Transverse colon (tissue), 4 donors: Measurements from ENCODE around the gene CCBE1.

Experiments
- EP300 ChIP-seq: sonication (generic); formaldehyde crosslinking; IDR thresholded peaks from one replicate; pipeline ENCODE4 v1.6.1; 2017; ENCODE audit warnings: antibody characterized with exemption, low read depth
- POLR2A ChIP-seq: fragments of 450-650 bp; IDR thresholded peaks from one replicate; pipeline ENCODE4 v1.6.1; 2016; ENCODE audit warnings: antibody characterized with exemption, mild to moderate bottlenecking, moderate library complexity
- POLR2AphosphoS5 ChIP-seq, 3 donors: sonication (generic); formaldehyde crosslinking; IDR thresholded peaks; one replicate each; pipeline ENCODE4 v1.6.1; 2016; ENCODE audit warnings: antibody characterized with exemption in 3 of 3
- TF ChIP-seq, protein P1 (sequence below), 5 experiments: fragments of 200-600 bp in 3 of 5; fragments of 450-650 bp in 2 of 5; sonication (generic) in 3 of 5; IDR thresholded peaks; 1 replicate in 2 of 5; 2 replicates in 3 of 5; pipeline ENCODE4 v1.5.1; 2016 to 2017; ENCODE audit warnings: antibody characterized with exemption in 5 of 5, inconsistent platforms in 3 of 5, mild to moderate bottlenecking in 2 of 5, moderate library complexity in 1 of 5

- TF ChIP-seq POLR2A (no peak), POLR2AphosphoS5 (IDR thresholded peaks at IDR 0.05) (no peak), EP300 (no peak)
- TF ChIP-seq, protein P1, sequence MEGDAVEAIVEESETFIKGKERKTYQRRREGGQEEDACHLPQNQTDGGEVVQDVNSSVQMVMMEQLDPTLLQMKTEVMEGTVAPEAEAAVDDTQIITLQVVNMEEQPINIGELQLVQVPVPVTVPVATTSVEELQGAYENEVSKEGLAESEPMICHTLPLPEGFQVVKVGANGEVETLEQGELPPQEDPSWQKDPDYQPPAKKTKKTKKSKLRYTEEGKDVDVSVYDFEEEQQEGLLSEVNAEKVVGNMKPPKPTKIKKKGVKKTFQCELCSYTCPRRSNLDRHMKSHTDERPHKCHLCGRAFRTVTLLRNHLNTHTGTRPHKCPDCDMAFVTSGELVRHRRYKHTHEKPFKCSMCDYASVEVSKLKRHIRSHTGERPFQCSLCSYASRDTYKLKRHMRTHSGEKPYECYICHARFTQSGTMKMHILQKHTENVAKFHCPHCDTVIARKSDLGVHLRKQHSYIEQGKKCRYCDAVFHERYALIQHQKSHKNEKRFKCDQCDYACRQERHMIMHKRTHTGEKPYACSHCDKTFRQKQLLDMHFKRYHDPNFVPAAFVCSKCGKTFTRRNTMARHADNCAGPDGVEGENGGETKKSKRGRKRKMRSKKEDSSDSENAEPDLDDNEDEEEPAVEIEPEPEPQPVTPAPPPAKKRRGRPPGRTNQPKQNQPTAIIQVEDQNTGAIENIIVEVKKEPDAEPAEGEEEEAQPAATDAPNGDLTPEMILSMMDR (IDR thresholded peaks at IDR 0.05), result no peak
Observed at GRCh38 chr18:59715966-59716369, 18.7 kb upstream of the CCBE1 start.
